ENCODE results near the gene MYRF.
A peak's percentile ranks its signal among the peaks of the same experiment; 100 is the strongest.

MYRF gene

GRCh38 chr11:61756452-61757212 lies 4.2 kb downstream of the MYRF start:
- DNase-seq (ENCODE audit: low spot score) = no peak
- H3K4me3 ChIP-seq = no peak overlapping the region
- no peak for TF ChIP-seq CTCF (IDR thresholded peaks at IDR 0.05)
- H3K27ac ChIP-seq = peak overlapping the region in 1 of 2 donors; percentile 70

DNA sequence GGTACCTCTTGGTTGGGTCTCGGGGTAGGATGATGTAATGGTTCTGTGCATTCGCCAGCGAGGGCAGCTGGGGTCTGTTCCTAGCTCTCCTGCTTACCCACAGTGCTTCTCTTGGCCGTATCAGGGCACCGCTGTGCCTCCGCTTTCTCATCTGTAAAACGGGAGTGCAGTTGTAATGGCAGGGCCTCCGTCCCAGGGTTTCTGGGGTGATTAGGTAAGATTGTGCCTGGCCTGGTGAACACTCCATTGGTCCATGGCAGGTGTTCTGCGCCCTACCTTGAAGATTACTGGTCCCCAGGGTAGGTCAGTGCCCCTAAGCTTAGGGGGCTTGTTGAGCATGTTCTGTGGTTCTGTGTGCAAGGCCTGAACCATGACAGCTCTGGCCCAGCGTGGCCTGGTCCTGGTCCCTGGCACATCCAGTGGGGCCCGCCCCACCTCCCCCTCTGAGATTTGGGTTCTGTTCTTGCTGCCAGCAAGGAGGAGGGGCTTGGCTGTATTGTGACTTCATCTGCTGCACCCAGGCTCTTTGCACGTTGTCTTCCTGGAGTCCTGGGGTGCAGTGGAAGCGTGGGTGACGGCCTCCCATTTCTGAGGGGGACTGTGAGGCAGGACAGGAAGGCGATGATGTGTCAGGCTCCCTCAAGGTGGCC lies 4.9 kb downstream of the MYRF start:
- DNase-seq (ENCODE audit: low spot score) = no peak
- no peak for TF ChIP-seq CTCF (IDR thresholded peaks at IDR 0.05)
- no peak overlapping the region for H3K4me3 ChIP-seq
- no peak overlapping the region for H3K27ac ChIP-seq

- TF ChIP-seq CTCF (IDR thresholded peaks at IDR 0.05) = no peak
- DNase-seq (ENCODE audit: low spot score) = no peak
- no peak overlapping the region for H3K27ac ChIP-seq
Measured at GRCh38 chr11:61760946-61761345, 8.5 kb downstream of the MYRF start.

GRCh38 chr11:61761440-61762222 lies 9.2 kb downstream of the MYRF start:
- no peak overlapping the region for H3K27ac ChIP-seq
- H3K4me3 ChIP-seq = no peak overlapping the region
- DNase-seq (ENCODE audit: low spot score) = no peak
- TF ChIP-seq CTCF (IDR thresholded peaks at IDR 0.05) = no peak

More at GRCh38 chr11:61760946-61761345, 8.5 kb downstream of the MYRF start:
- no peak overlapping the region for H3K4me3 ChIP-seq

DNA sequence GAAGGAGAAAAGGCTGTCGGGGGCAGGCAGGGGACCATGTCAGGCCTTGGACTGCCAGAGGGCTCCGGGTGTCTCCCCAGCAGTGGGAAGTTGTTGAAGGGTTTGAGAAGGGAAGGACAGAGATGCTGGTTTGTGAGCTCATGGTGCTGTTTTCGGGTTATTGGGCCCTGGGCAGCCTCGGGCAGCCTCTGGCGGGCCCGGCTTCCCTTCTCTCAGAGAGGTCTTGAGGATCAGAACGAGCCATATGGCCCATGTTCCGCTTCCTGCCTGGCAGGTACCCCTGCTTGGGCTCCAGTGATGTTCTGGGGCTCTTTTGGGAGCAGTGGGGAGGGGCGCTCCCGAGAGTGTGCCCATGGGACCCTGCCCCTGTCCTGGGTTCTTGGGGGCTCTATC lies 9.8 kb downstream of the MYRF start:
- TF ChIP-seq CTCF (IDR thresholded peaks at IDR 0.05) = no peak
- Histone ChIP-seq H3K4me3 (no peak overlapping the region), H3K27ac (no peak overlapping the region)
- no peak for DNase-seq (ENCODE audit: low spot score)

DNA sequence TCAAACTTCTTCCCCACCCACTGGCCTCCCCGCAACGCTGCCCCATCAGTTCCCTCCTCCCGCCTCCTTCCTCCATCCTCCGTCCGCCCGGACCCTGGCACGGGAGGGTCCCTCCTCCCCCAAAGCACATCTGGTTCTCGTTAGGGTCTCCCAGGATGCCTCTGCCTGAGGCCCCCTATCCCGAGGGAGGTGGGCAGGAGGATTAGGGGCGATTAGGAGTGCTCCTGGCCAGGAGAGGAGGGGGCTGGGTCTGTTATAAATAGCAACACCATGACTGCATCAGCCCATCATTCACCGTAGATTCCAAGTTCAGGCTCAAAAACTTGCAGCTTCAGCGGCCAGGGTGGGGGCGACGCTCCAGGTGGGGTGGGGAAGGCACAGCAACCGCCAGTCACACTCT lies 10.4 kb downstream of the MYRF start:
- H3K27ac ChIP-seq = no peak overlapping the region
- no peak for DNase-seq (ENCODE audit: low spot score)
- no peak overlapping the region for H3K4me3 ChIP-seq
- TF ChIP-seq CTCF (IDR thresholded peaks at IDR 0.05) = no peak
